Body of pancreas (tissue), 4 donors: Measurements from ENCODE around the gene PSD4.

Source experiments
- CTCF ChIP-seq, 7 experiments: fragments of 450-650 bp in 4 of 7; fragments of 200-600 bp in 3 of 7; sonication (generic) in 3 of 7; IDR thresholded peaks; one replicate each; pipeline ENCODE4 v1.5.1; 2016 to 2019; ENCODE audit warnings: antibody characterized with exemption in 7 of 7
- POLR2A ChIP-seq, 3 donors: fragments of 450-650 bp; IDR thresholded peaks; one replicate each; pipeline ENCODE4 v1.6.1; 2016; ENCODE audit warnings: antibody characterized with exemption in 3 of 3, mild to moderate bottlenecking in 2 of 3

GRCh38 chr2:113226462-113226861 lies 52.7 kb downstream of the PSD4 start:
- TF ChIP-seq CTCF (IDR thresholded peaks at IDR 0.05) (no peak), POLR2A (IDR thresholded peaks at IDR 0.05) (no peak)
